ENCODE results near the gene PODXL.
A peak's percentile ranks its signal among the peaks of the same experiment; 100 is the strongest.

PODXL gene

GRCh38 chr7:131546583-131547141, 9.8 kb downstream of the PODXL start:
- Histone ChIP-seq H3K27me3 (ENCODE audit: insufficient read depth, poor library complexity, severe bottlenecking) (no peaks in the 10 kb centered on the region), H3K27ac (replicated peaks) (no peak overlapping the region), H3K4me3 (replicated peaks; ENCODE audit: insufficient read depth, low read length) (no peak overlapping the region)
- TF ChIP-seq SPI1 (IDR thresholded peaks at IDR 0.05; ENCODE audit: borderline replicate concordance, low read depth), result no peak
- no peak for TF ChIP-seq POLR2AphosphoS5 (IDR thresholded peaks at IDR 0.05; ENCODE audit: low read depth)
- TF ChIP-seq GABPA (IDR thresholded peaks at IDR 0.05; ENCODE audit: low read depth), result no peak
- no peak for TF ChIP-seq REST (IDR thresholded peaks at IDR 0.05; ENCODE audit: insufficient replicate concordance, low read depth)
- peak; percentile 49 for TF ChIP-seq CTCF (IDR thresholded peaks at IDR 0.05; ENCODE audit: insufficient read depth, low read length)
- peak; percentile 10 to 14 for DNase-seq (ENCODE audit: low read depth in 1 of 2, low spot score in 1 of 2)

- no peak for TF ChIP-seq SPI1 (IDR thresholded peaks at IDR 0.05; ENCODE audit: borderline replicate concordance, low read depth)
- TF ChIP-seq REST (IDR thresholded peaks at IDR 0.05; ENCODE audit: insufficient replicate concordance, low read depth), result no peak
- TF ChIP-seq CTCF (IDR thresholded peaks at IDR 0.05; ENCODE audit: insufficient read depth, low read length), result no peak
- no peak for TF ChIP-seq GABPA (IDR thresholded peaks at IDR 0.05; ENCODE audit: low read depth)
- no peak for TF ChIP-seq POLR2AphosphoS5 (IDR thresholded peaks at IDR 0.05; ENCODE audit: low read depth)
- DNase-seq (ENCODE audit: low read depth in 1 of 2, low spot score in 1 of 2), result no peak
- Histone ChIP-seq H3K4me3 (replicated peaks; ENCODE audit: insufficient read depth, low read length) (no peak overlapping the region), H3K27ac (replicated peaks) (no peak overlapping the region), H3K27me3 (ENCODE audit: insufficient read depth, poor library complexity, severe bottlenecking) (no peaks in the 10 kb centered on the region)
Observed at GRCh38 chr7:131546126-131546525, 10.3 kb downstream of the PODXL start.

GRCh38 chr7:131544449-131545301, 11.8 kb downstream of the PODXL start:
- Histone ChIP-seq H3K4me3 (replicated peaks; ENCODE audit: insufficient read depth, low read length) (no peak overlapping the region), H3K27me3 (ENCODE audit: insufficient read depth, poor library complexity, severe bottlenecking) (no peaks in the 10 kb centered on the region), H3K27ac (replicated peaks) (no peak overlapping the region)
- TF ChIP-seq REST (IDR thresholded peaks at IDR 0.05; ENCODE audit: insufficient replicate concordance, low read depth), result no peak
- TF ChIP-seq GABPA (IDR thresholded peaks at IDR 0.05; ENCODE audit: low read depth), result no peak
- TF ChIP-seq SPI1 (IDR thresholded peaks at IDR 0.05; ENCODE audit: borderline replicate concordance, low read depth), result no peak
- no peak for TF ChIP-seq POLR2AphosphoS5 (IDR thresholded peaks at IDR 0.05; ENCODE audit: low read depth)
- no peak for TF ChIP-seq CTCF (IDR thresholded peaks at IDR 0.05; ENCODE audit: insufficient read depth, low read length)
- DNase-seq (ENCODE audit: low read depth in 1 of 2, low spot score in 1 of 2), result no peak
